Calu3 (cell line): ENCODE data around the gene ZNF428. TPM values are rescaled to one million over a fixed set of nuclear protein-coding genes. Genes with fewer than 3 reads are reported as not detected.

Source experiments
- BruUV-seq: library from RNA; stranded (reverse); fragments of 400-500 nt; replicated peaks from 2 replicates; lab custom pipeline; 2021; lab: Mats Ljungman, UMichigan
- CTCF ChIA-PET: fragments of 300-600 bp; sonication (Branson Sonifier 250); formaldehyde crosslinking; loops from one replicate; lab custom pipeline; 2022; ENCODE audit warnings: antibody characterized with exemption; lab: Charles Lee
- DNase-seq: peaks from one replicate; pipeline ENCODE4 v3.0.0; 2022
- H3K27ac Mint-ChIP-seq: one replicate; pipeline ENCODE4 v1.8.0; 2022; ENCODE audit warnings: mixed read lengths; ENCODE audit not compliant: unreplicated experiment
- H3K27me3 Mint-ChIP-seq: one replicate; pipeline ENCODE4 v1.8.0; 2022; ENCODE audit warnings: mixed read lengths; ENCODE audit not compliant: unreplicated experiment
- H3K36me3 Mint-ChIP-seq: one replicate; pipeline ENCODE4 v1.8.0; 2022; ENCODE audit warnings: mild to moderate bottlenecking, moderate library complexity, mixed read lengths; ENCODE audit not compliant: insufficient read depth, unreplicated experiment
- H3K4me1 Mint-ChIP-seq: one replicate; pipeline ENCODE4 v1.8.0; 2022; ENCODE audit warnings: mild to moderate bottlenecking, low read depth, mixed read lengths; ENCODE audit not compliant: unreplicated experiment
- H3K4me3 Mint-ChIP-seq: one replicate; pipeline ENCODE4 v1.8.0; 2022; ENCODE audit warnings: mild to moderate bottlenecking, low read depth, moderate library complexity, mixed read lengths; ENCODE audit not compliant: unreplicated experiment
- H3K9me3 Mint-ChIP-seq: one replicate; pipeline ENCODE4 v1.8.0; 2022; ENCODE audit warnings: low read depth, mixed read lengths; ENCODE audit not compliant: unreplicated experiment
- intact Hi-C: fragments of 100-400 bp; cut with micrococcal nuclease; formaldehyde crosslinking; loops from one replicate; pipeline ENCODE4 v1.10.0; 2022; ENCODE audit not compliant: unreplicated experiment
- total RNA-seq: library from RNA; stranded (reverse); gene quantifications from 2 replicates; pipeline ENCODE4 v1.2.3, GENCODE V29; 2022
- TF ChIP-seq, protein P1 (sequence below): fragments of 200-600 bp; IDR thresholded peaks from one replicate; pipeline ENCODE4 v1.8.0; 2022; ENCODE audit warnings: antibody characterized with exemption; ENCODE audit not compliant: unreplicated experiment

The ZNF428 gene
- total RNA-seq, 1 experiment from 2014 or later: 32.8 TPM

DNA sequence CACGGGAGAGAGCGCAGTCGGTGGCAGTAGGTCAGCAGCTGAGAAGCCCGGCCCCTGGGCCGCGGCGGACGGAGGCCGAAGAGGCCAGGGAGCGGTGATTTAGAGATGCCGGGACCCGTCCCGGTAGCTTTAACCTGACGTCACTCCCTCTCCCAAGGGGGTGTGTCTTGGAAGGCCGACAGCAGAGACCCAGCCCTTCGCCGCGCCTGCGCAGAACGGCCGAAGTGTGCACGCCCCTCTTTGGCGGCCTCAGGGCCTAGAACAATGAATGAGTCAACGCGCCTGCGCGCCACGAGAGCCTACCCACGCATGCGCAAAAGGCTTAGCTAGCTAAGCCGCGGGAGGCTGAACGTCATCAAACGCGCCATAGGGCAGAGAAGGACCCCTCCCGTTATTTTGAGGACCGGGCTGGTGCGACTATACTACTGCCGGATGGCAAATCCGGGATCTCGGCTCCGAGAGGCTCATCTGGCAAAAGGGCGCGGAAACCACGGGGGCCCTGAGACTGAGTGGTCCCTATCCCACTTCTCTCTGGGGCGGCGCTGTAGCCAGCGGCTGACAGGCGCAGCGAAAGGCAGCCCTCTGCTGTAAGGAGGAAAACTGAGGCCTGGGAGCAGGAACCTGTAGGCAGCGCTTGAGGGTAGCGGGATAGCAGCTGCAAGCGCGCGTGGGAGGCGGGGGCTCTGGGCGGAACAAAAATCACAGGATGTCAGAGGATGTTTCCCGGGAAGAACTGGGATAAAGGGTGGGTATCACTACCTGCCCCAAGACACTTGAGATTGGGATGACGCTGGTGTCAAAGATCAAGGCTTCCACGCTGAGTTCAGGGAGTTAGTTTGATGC is 23.2 kb downstream of the ZNF428 start, which contains the start of the genes IRGQ and ZNF576:
Gene IRGQ, minus strand, starts transcription at position 136 of the 843 bp plus-strand sequence. CDS start 796 bp downstream, outside the sequence.
Gene ZNF576, plus strand, starts transcription at position 597 of the 843 bp plus-strand sequence. CDS start 514 bp downstream, outside the sequence.
- H3K27me3 Mint-ChIP-seq: no peaks in the 10 kb centered on the region

DNA sequence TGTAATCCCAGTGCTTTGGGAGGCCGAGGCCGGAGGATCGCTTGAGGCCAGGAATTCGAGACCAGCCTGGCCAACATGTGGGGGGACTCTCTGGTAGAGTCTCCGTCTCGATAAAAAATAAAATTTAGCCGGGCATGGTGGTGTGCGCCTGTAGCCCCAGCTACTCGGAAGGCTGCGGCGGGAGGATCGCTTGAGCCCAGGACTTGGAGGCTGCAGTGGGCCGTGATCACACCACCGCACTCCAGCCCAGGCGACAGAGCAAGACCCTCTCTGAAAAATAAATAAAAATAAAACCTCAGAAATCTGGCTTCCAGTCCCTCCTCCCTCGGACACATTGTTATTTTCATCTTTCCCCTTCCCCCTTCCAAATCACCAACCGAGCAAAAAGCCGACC is 23.8 kb downstream of the ZNF428 start:
- peaks cover 65% of the 10 kb centered on the region for H3K36me3 Mint-ChIP-seq
- intact Hi-C loops: no loop called here

More for the DNA sequence above, 23.2 kb downstream of the ZNF428 start, which contains the start of the genes IRGQ and ZNF576:
- Mint-ChIP-seq H3K9me3 (no peaks in the 10 kb centered on the region), H3K4me1 (peaks cover 31% of the 10 kb centered on the region), H3K27ac (peak within 1 kb of the TSS; percentile 98), H3K36me3 (peaks cover 59% of the 10 kb centered on the region), H3K4me3 (peak within 1 kb of the TSS; percentile 99)
- intact Hi-C loops: no loop called here
- TF ChIP-seq, protein P1, sequence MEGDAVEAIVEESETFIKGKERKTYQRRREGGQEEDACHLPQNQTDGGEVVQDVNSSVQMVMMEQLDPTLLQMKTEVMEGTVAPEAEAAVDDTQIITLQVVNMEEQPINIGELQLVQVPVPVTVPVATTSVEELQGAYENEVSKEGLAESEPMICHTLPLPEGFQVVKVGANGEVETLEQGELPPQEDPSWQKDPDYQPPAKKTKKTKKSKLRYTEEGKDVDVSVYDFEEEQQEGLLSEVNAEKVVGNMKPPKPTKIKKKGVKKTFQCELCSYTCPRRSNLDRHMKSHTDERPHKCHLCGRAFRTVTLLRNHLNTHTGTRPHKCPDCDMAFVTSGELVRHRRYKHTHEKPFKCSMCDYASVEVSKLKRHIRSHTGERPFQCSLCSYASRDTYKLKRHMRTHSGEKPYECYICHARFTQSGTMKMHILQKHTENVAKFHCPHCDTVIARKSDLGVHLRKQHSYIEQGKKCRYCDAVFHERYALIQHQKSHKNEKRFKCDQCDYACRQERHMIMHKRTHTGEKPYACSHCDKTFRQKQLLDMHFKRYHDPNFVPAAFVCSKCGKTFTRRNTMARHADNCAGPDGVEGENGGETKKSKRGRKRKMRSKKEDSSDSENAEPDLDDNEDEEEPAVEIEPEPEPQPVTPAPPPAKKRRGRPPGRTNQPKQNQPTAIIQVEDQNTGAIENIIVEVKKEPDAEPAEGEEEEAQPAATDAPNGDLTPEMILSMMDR: no peak
- peak; percentile 100 for DNase-seq
- CTCF ChIA-PET: interaction anchor here (0.8 to 1.6 kb wide), 14 partner anchors 9 to 213 kb away, joined by 3 to 10 read pairs (median 4); partner anchors contain the start of genes PINLYP, PLAUR and XRCC1
- BruUV-seq: no TSS peak

DNA sequence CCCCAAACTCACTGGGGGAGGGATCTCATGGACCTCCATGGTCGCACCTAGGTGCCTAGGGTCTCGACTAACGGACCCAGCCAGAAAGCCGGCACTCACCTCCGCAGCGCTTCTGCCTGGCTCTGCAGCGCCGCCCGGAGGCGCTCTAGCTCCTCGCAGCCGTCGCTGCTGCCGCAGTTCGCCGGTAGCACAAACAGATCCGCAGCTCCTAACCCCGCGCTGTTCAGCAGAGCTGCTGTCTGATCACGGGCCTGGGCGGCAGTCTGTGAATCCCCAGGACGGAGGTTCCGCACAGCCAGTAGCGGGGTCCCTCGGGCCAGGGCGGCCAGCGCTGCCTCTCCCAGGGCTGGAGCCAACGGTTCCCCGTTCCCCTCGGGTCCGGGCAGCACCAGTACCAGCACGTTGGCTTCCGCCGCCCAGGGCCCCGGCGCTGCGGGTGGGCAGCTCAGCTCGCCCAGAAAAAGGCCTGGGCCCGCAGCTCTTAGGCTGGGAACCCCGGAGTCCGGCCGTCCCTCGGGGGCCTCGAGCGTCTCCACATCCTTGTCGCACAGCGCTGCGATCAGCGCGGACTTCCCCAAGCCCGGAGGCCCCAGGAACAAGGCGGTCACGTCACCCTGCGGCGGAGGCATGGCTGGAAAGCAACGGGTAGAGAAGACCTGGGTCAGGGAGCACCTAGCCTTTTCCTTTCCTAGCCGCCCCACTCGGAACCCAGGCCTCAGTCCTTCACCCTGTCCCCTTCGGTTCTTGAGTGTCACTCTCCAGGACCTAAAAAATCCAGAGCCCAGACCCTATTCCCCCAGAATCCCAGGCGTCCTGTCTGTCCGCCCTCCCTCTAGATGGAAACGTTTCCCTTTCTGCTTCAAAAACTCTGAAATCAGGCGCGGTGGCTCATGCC is 24.5 kb downstream of the ZNF428 start:
- H3K4me3 Mint-ChIP-seq: peak overlapping the region; percentile 99
- intact Hi-C loops: no loop called here
- H3K9me3 Mint-ChIP-seq: no peaks in the 10 kb centered on the region
- BruUV-seq: no TSS peak
- no peaks in the 10 kb centered on the region for H3K27me3 Mint-ChIP-seq
- CTCF ChIA-PET: interaction anchor here (0.6 to 1.6 kb wide), 6 partner anchors 11 to 812 kb away, joined by 3 to 10 read pairs (median 5); partner anchors contain the start of gene PLAUR
- H3K27ac Mint-ChIP-seq: peak overlapping the region; percentile 98
- H3K36me3 Mint-ChIP-seq: peaks cover 67% of the 10 kb centered on the region
- peaks cover 31% of the 10 kb centered on the region for H3K4me1 Mint-ChIP-seq
- TF ChIP-seq, protein P1: no peak
- peak; percentile 55 for DNase-seq

More for the DNA sequence above, 23.8 kb downstream of the ZNF428 start:
- Mint-ChIP-seq H3K4me3 (peak overlapping the region; percentile 99), H3K4me1 (peaks cover 31% of the 10 kb centered on the region), H3K27me3 (no peaks in the 10 kb centered on the region), H3K27ac (peak overlapping the region; percentile 98), H3K9me3 (no peaks in the 10 kb centered on the region)
- TSS peak; percentile 89 for BruUV-seq
- DNase-seq: peak; percentile 26
- CTCF ChIA-PET: interaction anchor here (0.8 to 1.6 kb wide), 13 partner anchors 10 to 214 kb away, joined by 3 to 10 read pairs (median 4); partner anchors contain the start of gene PLAUR
- TF ChIP-seq, protein P1: no peak
